NT2/D1 (cell line): ENCODE results near the gene TMEM242.

ENCODE experiments used
- SUZ12 ChIP-seq: IDR thresholded peaks from 2 replicates; pipeline ENCODE4 v1.6.1; 2011; ENCODE audit not compliant: insufficient read length, insufficient read depth; ENCODE audit errors: extremely low read depth
- YY1 ChIP-seq: IDR thresholded peaks from 2 replicates; pipeline ENCODE4 v1.6.1; 2011; ENCODE audit not compliant: insufficient read length, insufficient read depth

- TF ChIP-seq YY1 (no peak), SUZ12 (no peak)
These were observed 23.3 kb downstream of the TMEM242 start for GRCh38 chr6:157300006-157300405.
